ENCODE results near the gene PAX8. TPM values are rescaled to one million over a fixed set of nuclear protein-coding genes. Genes with fewer than 3 reads are reported as not detected.
A peak's percentile ranks its signal among the peaks of the same experiment; 100 is the strongest.

PAX8 gene
- total and polyA plus RNA-seq, 5 donors from 2014 or later = 0.24 to 1.8 (median 0.48) TPM; not detected in 1

- Mint-ChIP-seq H3K9me3 (peaks cover 0 to 2% (median 0%) of the 10 kb centered on the region in 7 donors), H3K4me3 (no peak overlapping the region), H3K4me1 (peaks cover 0 to 8% (median 0%) of the 10 kb centered on the region in 4 donors), H3K36me3 (no peaks in the 10 kb centered on the region), H3K27ac (no peak overlapping the region), H3K27me3 (no peaks in the 10 kb centered on the region)
- Histone ChIP-seq H3K4me1 (ENCODE audit: control insufficient read depth, insufficient read depth, low read length, poor library complexity, severe bottlenecking) (no peaks in the 10 kb centered on the region), H3K9me3 (ENCODE audit: control insufficient read depth in 2 of 2, low read length in 2 of 2) (no peaks in the 10 kb centered on the region), H3K4me3 (ENCODE audit: low read depth, low read length) (no peak overlapping the region), H3K27ac (ENCODE audit: insufficient read depth, low read length, poor library complexity, severe bottlenecking) (no peak overlapping the region), H3K27me3 (ENCODE audit: control insufficient read depth, insufficient read depth, low read length) (no peaks in the 10 kb centered on the region), H3K36me3 (ENCODE audit: control insufficient read depth, insufficient read depth, low read length) (no peaks in the 10 kb centered on the region)
- DNase-seq (no peak), ATAC-seq (ENCODE audit: low read depth in 2 of 2) (no peak)
These were observed 63.7 kb downstream of the PAX8 start for GRCh38 chr2:113215056-113215455.

GRCh38 chr2:113214141-113214540, 64.6 kb downstream of the PAX8 start:
- no peaks in the 10 kb centered on the region for H3K27me3 Mint-ChIP-seq
- Histone ChIP-seq H3K36me3 (ENCODE audit: control insufficient read depth, insufficient read depth, low read length) (no peaks in the 10 kb centered on the region), H3K27ac (ENCODE audit: insufficient read depth, low read length, poor library complexity, severe bottlenecking) (no peak overlapping the region), H3K4me3 (ENCODE audit: low read depth, low read length) (no peak overlapping the region), H3K27me3 (ENCODE audit: control insufficient read depth, insufficient read depth, low read length) (no peaks in the 10 kb centered on the region), H3K9me3 (ENCODE audit: control insufficient read depth in 2 of 2, low read length in 2 of 2) (no peaks in the 10 kb centered on the region), H3K4me1 (ENCODE audit: control insufficient read depth, insufficient read depth, low read length, poor library complexity, severe bottlenecking) (no peaks in the 10 kb centered on the region)
- H3K4me1 Mint-ChIP-seq = peaks cover 0 to 8% (median 0%) of the 10 kb centered on the region in 4 donors
- no peak for DNase-seq
- ATAC-seq (ENCODE audit: low read depth in 2 of 2) = no peak
- H3K4me3 Mint-ChIP-seq = no peak overlapping the region
- peaks cover 0 to 2% (median 0%) of the 10 kb centered on the region in 7 donors for H3K9me3 Mint-ChIP-seq
- H3K36me3 Mint-ChIP-seq = no peaks in the 10 kb centered on the region
- no peak overlapping the region for H3K27ac Mint-ChIP-seq

DNA sequence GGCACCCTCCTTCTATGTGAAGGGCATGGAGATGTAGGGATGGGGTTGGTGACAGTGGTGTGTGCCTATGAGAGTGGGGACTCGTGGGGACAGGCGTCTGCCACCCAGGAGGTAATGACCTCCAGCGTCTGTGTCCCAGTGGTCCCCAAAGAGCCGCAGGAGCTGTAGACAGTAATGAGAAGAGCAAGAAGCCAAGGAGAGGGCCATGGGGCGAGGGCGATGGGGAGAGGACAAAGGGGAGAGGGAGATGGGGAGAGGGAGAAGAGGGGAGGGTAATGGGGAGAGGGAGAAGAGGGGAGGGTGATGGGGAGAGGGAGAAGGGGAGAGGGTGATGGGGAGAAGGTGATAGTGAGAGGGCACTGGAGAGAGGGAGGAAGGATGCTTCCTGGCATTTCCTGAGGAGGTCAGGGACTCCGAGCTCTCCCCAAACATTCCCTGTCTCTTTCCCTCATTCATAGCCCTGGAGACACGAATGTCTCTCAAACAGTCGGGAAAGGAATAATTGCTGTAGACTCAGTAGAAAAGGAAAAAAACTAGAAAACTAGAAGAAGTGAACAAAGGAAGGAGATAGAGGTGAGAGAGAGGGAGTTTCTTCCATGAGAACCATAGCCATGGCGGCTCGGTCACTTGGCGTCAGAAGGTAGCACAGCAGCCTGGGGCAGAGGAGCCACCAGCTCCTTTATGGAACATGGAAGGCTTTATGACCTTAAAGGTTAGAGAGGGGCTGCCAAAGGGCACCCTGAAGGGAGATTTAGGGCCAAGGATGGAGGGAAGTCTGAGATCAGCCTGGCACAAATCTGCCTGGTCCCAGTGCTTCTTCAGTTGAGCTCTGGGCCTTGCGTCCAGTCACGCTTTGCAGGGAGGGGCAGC, 65.4 kb downstream of the PAX8 start:
- ATAC-seq (ENCODE audit: low read depth in 2 of 2) = no peak
- Mint-ChIP-seq H3K27me3 (no peaks in the 10 kb centered on the region), H3K36me3 (no peaks in the 10 kb centered on the region), H3K4me3 (no peak overlapping the region), H3K9me3 (peaks cover 0 to 2% (median 0%) of the 10 kb centered on the region in 7 donors), H3K4me1 (peaks cover 0 to 8% (median under 1%) of the 10 kb centered on the region in 4 donors), H3K27ac (peak overlapping the region in 1 of 3 donors; percentile 83)
- no peaks in the 10 kb centered on the region for H3K36me3 ChIP-seq (ENCODE audit: control insufficient read depth, insufficient read depth, low read length)
- H3K4me3 ChIP-seq (ENCODE audit: low read depth, low read length) = no peak overlapping the region
- DNase-seq = no peak
- H3K27me3 ChIP-seq (ENCODE audit: control insufficient read depth, insufficient read depth, low read length) = no peaks in the 10 kb centered on the region
- H3K9me3 ChIP-seq (ENCODE audit: control insufficient read depth in 2 of 2, low read length in 2 of 2) = no peaks in the 10 kb centered on the region
- no peaks in the 10 kb centered on the region for H3K4me1 ChIP-seq (ENCODE audit: control insufficient read depth, insufficient read depth, low read length, poor library complexity, severe bottlenecking)
- H3K27ac ChIP-seq (ENCODE audit: insufficient read depth, low read length, poor library complexity, severe bottlenecking) = no peak overlapping the region

- DNase-seq (no peak), ATAC-seq (ENCODE audit: low read depth in 2 of 2) (no peak)
- Histone ChIP-seq H3K27ac (ENCODE audit: insufficient read depth, low read length, poor library complexity, severe bottlenecking) (no peak overlapping the region), H3K36me3 (ENCODE audit: control insufficient read depth, insufficient read depth, low read length) (no peaks in the 10 kb centered on the region), H3K4me1 (ENCODE audit: control insufficient read depth, insufficient read depth, low read length, poor library complexity, severe bottlenecking) (no peaks in the 10 kb centered on the region), H3K9me3 (ENCODE audit: control insufficient read depth in 2 of 2, low read length in 2 of 2) (no peaks in the 10 kb centered on the region), H3K27me3 (ENCODE audit: control insufficient read depth, insufficient read depth, low read length) (no peaks in the 10 kb centered on the region), H3K4me3 (ENCODE audit: low read depth, low read length) (no peak overlapping the region)
- Mint-ChIP-seq H3K36me3 (no peaks in the 10 kb centered on the region), H3K4me3 (no peak overlapping the region), H3K27ac (peak overlapping the region in 1 of 3 donors; percentile 84), H3K9me3 (peaks cover 0 to 2% (median 0%) of the 10 kb centered on the region in 7 donors), H3K27me3 (no peaks in the 10 kb centered on the region), H3K4me1 (peaks cover 0 to 8% (median 2%) of the 10 kb centered on the region in 4 donors)
These were observed 66.3 kb downstream of the PAX8 start for GRCh38 chr2:113212245-113213060.

DNA sequence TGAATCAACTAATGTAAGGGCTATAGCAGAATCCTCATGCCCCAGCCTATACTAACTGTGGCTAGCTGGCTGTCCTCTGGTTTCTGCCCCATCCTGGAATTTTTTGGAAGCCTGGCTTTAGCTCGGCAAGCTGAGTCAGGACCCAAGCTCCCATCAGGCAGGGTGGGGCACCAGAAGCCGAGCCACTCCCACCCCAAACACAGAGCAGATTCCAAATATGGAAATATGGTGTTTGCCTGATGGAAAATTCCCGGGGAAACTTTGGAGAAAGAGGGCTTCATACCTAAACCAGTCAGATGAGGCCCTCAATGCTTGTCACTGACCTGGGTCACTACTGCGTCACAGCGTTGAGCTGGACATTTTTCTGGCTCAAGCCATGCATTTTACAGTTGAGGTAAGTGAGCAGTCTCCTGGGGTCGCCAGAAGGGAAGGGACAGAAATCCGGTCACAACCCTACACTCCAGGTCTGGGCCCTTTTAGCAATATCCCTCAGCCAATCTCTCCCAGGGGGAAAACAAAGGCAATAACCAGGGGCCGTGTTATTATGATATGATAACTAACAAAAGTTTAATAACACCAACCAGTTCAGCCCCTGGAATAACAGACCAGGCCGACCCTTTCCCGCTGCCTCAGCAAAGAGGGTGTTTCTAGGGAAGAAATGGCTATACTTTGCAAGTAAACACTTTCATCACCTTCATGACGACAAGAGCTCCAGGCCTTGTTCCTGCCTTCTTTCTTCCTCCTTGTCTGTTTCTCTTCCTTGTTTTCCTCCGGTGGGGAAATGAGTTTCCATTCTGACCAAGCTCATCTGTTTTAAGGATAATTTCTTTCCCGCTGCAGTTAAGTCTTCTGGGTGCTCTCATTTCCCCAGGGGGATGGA, 67.3 kb downstream of the PAX8 start:
- ATAC-seq (ENCODE audit: low read depth in 2 of 2) = no peak
- Histone ChIP-seq H3K27ac (ENCODE audit: insufficient read depth, low read length, poor library complexity, severe bottlenecking) (no peak overlapping the region), H3K36me3 (ENCODE audit: control insufficient read depth, insufficient read depth, low read length) (no peaks in the 10 kb centered on the region), H3K9me3 (ENCODE audit: control insufficient read depth in 2 of 2, low read length in 2 of 2) (no peaks in the 10 kb centered on the region), H3K4me3 (ENCODE audit: low read depth, low read length) (no peak overlapping the region), H3K27me3 (ENCODE audit: control insufficient read depth, insufficient read depth, low read length) (no peaks in the 10 kb centered on the region), H3K4me1 (ENCODE audit: control insufficient read depth, insufficient read depth, low read length, poor library complexity, severe bottlenecking) (no peaks in the 10 kb centered on the region)
- Mint-ChIP-seq H3K27ac (no peak overlapping the region), H3K36me3 (no peaks in the 10 kb centered on the region), H3K4me3 (no peak overlapping the region), H3K27me3 (no peaks in the 10 kb centered on the region), H3K9me3 (peaks cover 0 to 2% (median 0%) of the 10 kb centered on the region in 7 donors), H3K4me1 (peaks cover 0 to 4% (median 2%) of the 10 kb centered on the region in 4 donors)
- no peak for DNase-seq

GRCh38 chr2:113209646-113210171, 69.0 kb downstream of the PAX8 start:
- H3K27me3 ChIP-seq (ENCODE audit: control insufficient read depth, insufficient read depth, low read length) = no peaks in the 10 kb centered on the region
- no peak for ATAC-seq (ENCODE audit: low read depth in 2 of 2)
- no peak overlapping the region for H3K27ac Mint-ChIP-seq

More at GRCh38 chr2:113209646-113210171, 69.0 kb downstream of the PAX8 start:
- Mint-ChIP-seq H3K36me3 (no peaks in the 10 kb centered on the region), H3K27me3 (no peaks in the 10 kb centered on the region), H3K4me3 (no peak overlapping the region), H3K4me1 (peaks cover 0 to 10% (median 5%) of the 10 kb centered on the region in 4 donors), H3K9me3 (peaks cover 0 to 2% (median 0%) of the 10 kb centered on the region in 7 donors)
- H3K4me3 ChIP-seq (ENCODE audit: low read depth, low read length) = no peak overlapping the region
- DNase-seq = no peak
- no peaks in the 10 kb centered on the region for H3K9me3 ChIP-seq (ENCODE audit: control insufficient read depth in 2 of 2, low read length in 2 of 2)
- H3K4me1 ChIP-seq (ENCODE audit: control insufficient read depth, insufficient read depth, low read length, poor library complexity, severe bottlenecking) = peaks cover under 1% of the 10 kb centered on the region
- H3K27ac ChIP-seq (ENCODE audit: insufficient read depth, low read length, poor library complexity, severe bottlenecking) = no peak overlapping the region
- H3K36me3 ChIP-seq (ENCODE audit: control insufficient read depth, insufficient read depth, low read length) = no peaks in the 10 kb centered on the region
